Stimulated activated CD4-positive, alpha-beta T cell treated with anti-CD3 and anti-CD28 coated beads, Interleukin-12 subunit alpha, Interleukin-12 subunit beta, amount 100 ng/mL, for 4 hours (primary cell): Measurements from ENCODE around the gene RMP24.
"Not testable (repeated sequence)": the region's sequence is repeated elsewhere in the genome, so short reads cannot be mapped to it uniquely, and the experiment has no call there.

ENCODE experiments used
- DNase-seq: peaks from one replicate; pipeline ENCODE4 v3.0.0-alpha.2; 2020

RMP24 gene

GRCh38 chr18:35972197-35973000, at the start of gene RMP24:
Gene RMP24 (plus strand): TSS chr18:35972679.
- DNase-seq = peak; percentile 91

DNA sequence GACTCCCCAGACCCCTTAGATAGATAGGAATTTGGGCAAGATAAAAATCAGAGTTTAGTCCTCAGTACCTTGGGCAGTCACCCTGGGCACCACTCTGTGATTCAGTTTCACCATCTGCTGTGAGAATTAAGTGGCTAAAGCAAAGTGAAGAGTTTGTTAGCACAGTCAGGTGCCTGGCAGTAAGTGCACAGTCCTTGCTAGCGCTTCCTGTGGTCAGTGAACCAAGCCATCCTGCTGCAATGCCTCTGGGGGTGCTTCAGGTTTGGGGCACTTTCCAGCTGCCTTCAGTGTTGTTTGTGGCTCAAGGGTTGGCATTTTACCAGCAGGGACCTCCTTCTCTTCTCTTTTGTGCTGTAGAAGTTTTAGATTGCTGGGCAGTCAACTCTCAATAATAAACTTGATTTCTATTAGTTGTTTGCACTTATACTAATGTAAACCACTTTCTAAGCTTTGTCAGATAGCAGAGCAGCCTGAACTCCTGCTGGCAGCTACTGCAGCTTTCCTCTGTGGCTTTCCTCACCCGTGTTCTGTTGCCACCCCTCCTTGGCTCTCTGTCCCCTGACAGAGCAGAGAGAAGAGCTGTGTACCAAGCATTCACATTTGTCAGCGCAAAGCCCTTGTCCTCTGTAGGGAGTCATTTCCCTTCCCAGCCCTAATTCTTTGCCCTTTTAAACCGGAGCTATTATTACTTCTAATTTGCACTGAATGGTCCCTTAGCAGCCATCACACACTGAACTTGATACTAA, 48.4 kb upstream of the RMP24 start:
- no peak for DNase-seq

- DNase-seq = no peak
Measured at GRCh38 chr18:35926884-35927283, 45.6 kb upstream of the RMP24 start.

DNA sequence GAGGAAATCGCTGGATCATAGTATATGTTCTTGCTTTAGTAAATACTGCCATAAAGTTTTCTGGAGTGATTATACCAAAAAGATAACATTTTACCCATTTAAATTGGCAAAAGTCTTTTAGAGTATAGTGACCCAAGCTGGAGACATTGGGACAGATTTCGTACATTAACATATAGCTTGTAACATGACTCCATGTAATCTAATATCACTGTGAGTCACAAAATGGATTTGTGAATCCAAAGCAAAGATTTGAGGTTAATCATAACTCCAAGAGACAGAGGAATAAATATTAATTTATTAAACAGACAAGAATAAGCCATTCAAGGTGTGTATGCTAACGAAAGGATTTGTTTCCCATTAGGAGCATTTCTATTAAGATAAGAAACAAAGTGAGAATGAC, 45.0 kb upstream of the RMP24 start:
- no peak for DNase-seq

- DNase-seq = no peak
Measured at GRCh38 chr18:35933982-35934381, 38.5 kb upstream of the RMP24 start.

DNA sequence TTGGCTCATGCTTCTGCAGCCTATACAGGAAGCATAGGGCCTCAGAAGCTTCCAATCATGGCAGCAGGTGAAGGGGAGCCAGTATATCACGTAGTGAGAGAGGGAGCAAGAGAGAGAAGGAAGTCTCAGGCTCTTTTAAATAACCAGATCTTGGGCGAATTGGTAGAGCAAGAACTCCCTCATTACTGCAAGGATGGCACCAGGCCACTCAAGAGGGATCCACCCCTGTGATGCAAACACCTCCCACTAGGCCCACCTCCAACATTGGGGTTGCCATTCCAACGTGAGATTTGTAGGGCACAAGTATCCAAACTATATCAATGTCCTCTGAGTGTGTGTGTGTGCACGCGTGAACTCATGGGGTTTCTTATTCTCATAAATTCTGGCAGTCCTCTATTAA, 37.6 kb upstream of the RMP24 start:
- no peak for DNase-seq

GRCh38 chr18:35935805-35936204, 36.7 kb upstream of the RMP24 start:
- DNase-seq = no peak

- no peak for DNase-seq
Measured at GRCh38 chr18:35936951-35937350, 35.5 kb upstream of the RMP24 start.

GRCh38 chr18:35938158-35938557, 34.3 kb upstream of the RMP24 start:
- no peak for DNase-seq

DNA sequence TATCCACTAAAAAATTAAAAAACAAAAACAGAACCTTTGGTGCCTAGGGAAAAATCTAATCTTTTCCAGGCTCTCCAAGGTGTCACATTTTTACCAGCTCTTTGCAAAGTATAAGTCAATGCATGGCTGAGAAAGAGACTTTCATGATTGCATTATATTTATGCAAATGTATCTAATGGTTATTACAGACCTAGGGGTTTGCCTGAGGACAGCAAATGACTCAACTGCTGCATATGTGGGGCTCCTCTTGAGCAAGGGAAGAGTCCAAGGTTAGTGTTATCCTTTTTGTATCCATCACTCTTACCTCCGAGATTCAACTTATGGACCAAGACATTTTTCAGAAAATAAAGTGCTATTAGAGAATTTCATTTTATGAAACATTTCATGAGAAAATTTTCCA, 33.9 kb upstream of the RMP24 start:
- DNase-seq = no peak

GRCh38 chr18:35939138-35939537, 33.3 kb upstream of the RMP24 start:
- no peak for DNase-seq

DNA sequence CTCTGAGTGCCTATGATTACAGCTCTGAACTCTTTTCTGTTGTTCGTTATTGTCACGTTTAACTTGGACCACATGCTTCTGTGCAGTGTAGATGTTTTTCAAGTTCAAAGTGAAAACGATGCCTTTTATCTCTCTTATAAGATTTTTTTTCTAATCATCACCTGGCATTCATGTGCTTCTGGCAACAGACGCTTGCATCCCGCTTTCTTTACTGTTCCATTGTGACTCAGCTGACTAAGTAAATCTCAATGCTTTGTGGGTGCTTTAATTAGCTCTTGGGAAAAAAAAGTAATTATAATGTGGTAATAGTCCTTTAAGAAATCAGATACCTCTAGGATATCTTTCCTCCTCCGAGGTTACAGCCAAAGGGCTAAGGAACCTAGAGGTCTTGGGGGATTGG, 31.2 kb upstream of the RMP24 start:
- DNase-seq = no peak

- DNase-seq = no peak
Measured at GRCh38 chr18:35942133-35942532, 30.3 kb upstream of the RMP24 start.

- DNase-seq = no peak
Measured at GRCh38 chr18:35942661-35943060, 29.8 kb upstream of the RMP24 start.

GRCh38 chr18:35948080-35948479, 24.4 kb upstream of the RMP24 start:
- no peak for DNase-seq

- DNase-seq = no peak
Measured at GRCh38 chr18:35949090-35949489, 23.4 kb upstream of the RMP24 start.

DNA sequence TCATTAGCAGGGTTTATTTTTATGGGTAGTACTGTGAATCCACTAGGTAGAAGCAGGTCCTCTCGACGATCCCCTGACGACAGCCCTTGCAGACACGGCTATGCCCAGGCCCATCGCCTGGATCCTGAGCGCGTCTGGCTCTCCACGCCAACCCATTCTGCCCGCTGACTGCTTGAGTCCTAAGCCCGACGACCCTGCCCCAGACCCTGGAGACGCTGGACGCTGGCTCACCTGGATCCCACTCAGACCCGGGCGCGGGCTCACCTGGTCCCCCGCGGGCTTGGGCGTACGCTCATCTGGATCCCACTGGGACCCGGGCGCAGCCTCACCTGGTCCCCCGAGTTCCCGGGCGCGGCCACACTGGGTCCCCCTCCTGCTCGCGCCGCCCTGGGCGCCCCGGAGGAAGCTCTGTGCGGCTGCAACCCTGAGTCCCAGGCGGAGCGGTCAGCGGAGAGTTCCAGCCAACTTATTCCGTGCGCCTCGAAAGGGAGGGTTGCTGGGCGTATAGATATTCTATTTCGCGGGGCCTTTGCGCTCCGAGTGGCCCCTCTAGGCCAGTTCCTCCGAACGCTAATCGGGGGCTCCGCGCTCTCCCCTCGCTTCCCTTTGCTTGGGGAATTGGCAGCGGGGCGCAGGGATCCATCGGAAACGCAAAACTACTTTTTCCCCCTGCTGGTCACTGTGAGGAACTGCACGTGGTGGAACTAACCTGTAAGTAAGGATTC, 22.4 kb upstream of the RMP24 start:
- DNase-seq = peak; percentile 39

GRCh38 chr18:35950628-35950982, 21.9 kb upstream of the RMP24 start:
- DNase-seq = no peak

DNA sequence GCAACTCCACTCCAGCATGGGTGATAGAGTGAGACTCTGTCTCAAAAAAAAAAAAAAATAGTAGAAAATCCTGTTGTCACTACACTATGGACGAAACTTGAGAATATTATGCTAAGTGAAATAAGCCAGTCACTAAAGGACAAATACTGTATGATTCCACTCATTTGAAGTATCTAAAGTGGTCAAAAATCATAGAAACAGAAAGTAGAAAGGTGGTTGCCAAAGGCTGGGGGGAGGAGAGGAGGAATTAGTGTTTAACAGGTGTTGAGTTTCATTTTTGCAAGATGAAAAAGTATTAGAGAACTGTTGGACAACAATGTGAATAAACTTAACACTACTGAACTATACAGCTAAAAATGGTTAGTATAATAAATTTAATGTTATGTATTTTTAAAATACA, 18.8 kb upstream of the RMP24 start:
- no peak for DNase-seq

- DNase-seq = no peak
Measured at GRCh38 chr18:35956226-35956625, 16.3 kb upstream of the RMP24 start.

GRCh38 chr18:35962320-35962719, 10.2 kb upstream of the RMP24 start:
- no peak for DNase-seq

GRCh38 chr18:35964319-35964718, 8.2 kb upstream of the RMP24 start:
- no peak for DNase-seq

DNA sequence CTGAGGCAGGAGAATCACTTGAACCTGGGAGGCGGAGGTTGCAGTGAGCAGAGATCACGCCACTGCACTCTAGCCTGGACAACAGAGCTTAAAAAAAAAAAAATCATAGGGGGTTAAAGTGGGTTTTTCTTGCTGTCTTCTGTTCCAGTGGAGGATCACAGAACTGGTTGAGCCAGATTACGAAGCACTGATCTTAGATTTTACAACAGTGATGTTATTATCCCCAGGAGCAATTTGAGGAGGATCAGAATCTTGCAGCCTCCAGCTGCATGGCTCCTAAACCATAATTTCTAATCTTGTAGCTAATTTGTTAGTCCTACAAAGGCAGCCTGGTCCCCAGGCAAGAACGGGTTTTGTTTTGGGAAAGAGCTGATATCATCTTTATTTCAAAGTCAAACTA, 4.6 kb upstream of the RMP24 start:
- not testable (repeated sequence) for DNase-seq
